ENCODE measurements around the gene CBARP. TPM values are rescaled to one million over a fixed set of nuclear protein-coding genes. Genes with fewer than 3 reads are reported as not detected.

CBARP gene
- total RNA-seq, 1 experiment from 2014 or later, result 23.8 TPM

DNA sequence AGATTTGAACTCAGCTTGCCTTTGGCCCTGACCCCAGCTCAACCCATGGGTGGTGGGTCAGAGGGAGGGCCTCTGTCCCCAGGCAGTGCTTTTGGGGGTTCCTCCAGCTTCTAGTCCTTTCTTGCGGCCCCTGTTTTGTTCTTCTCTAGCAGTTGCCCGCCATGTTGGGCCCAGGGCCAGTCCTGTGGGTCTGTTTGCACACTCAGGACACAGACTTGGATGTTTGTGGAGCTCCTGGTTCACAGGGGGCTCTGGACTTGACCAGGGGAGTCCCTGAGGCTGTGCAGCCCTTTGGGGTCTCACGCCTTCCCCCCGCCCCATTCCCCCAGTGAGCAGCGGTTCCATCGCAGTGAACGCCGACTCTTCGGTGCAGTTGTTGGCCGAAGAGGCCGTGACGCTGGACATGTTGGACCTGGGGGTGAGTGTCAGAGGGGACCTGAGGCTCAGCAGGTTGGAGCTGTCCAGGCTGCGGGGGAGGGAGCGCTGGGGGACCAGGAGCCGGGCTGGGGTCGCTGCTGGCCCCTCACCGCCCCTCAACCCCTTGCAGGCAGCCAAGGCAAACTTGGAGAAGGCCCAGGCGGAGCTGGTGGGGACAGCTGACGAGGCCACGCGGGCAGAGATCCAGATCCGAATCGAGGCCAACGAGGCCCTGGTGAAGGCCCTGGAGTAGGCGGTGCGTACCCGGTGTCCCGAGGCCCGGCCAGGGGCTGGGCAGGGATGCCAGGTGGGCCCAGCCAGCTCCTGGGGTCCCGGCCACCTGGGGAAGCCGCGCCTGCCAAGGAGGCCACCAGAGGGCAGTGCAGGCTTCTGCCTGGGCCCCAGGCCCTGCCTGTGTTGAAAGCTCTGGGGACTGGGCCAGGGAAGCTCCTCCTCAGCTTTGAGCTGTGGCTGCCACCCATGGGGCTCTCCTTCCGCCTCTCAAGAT is 6.2 kb upstream of the CBARP start:
- Histone ChIP-seq H4K20me1 (ENCODE audit: insufficient read depth) (peaks cover 13% of the 10 kb centered on the region; the same call in 1 of the 2 replicates), H3K9me3 (ENCODE audit: control insufficient read depth in 1 of 2, insufficient read depth in 1 of 2, low read depth in 1 of 2, low read length in 2 of 2) (no peaks in the 10 kb centered on the region), H3K36me3 (ENCODE audit: control insufficient read depth in 1 of 2, insufficient read depth in 2 of 2, low read length in 2 of 2) (peaks cover 0 to 16% of the 10 kb centered on the region in 2 experiments; a peak in 1 of 4 replicates), H3K79me2 (ENCODE audit: insufficient read depth, low read length) (peaks cover 44% of the 10 kb centered on the region), H3K9ac (ENCODE audit: low read length) (peak overlapping the region; percentile 99), H3K4me1 (ENCODE audit: control insufficient read depth in 1 of 2, insufficient read depth in 2 of 2, low read length in 2 of 2) (peaks cover 58 to 76% of the 10 kb centered on the region in 2 experiments), H3K27ac (ENCODE audit: low read depth, low read length) (peak overlapping the region; percentile 100), H3K27me3 (ENCODE audit: insufficient read depth, low read length) (no peaks in the 10 kb centered on the region), H3K9me2 (ENCODE audit: insufficient read depth) (no peaks in the 10 kb centered on the region), H3K4me2 (ENCODE audit: low read length) (peak overlapping the region; percentile 98), H3K4me3 (replicated peaks in 1 of 2; ENCODE audit: low read depth in 1 of 2, low read length in 2 of 2) (peak overlapping the region; percentile 9 to 89; a peak in 3 of 4 replicates), H2AFZ (ENCODE audit: low read depth, low read length, poor library complexity, severe bottlenecking) (no peak overlapping the region)
- no TSS peak for BruUV-seq (replicated peaks)
- CTCF ChIA-PET, result interaction anchor here (0.7 to 5.2 kb wide), 25 partner anchors 9 to 552 kb away, joined by 3 to 325 read pairs (median 4); partner anchors contain the start of genes ABCA7, CIRBP, CNN2 and FAM174C
- DNase-seq (ENCODE audit: low read depth, low spot score), result no peak
- POLR2A ChIA-PET, result interaction anchor here (0.8 to 5.3 kb wide), 11 partner anchors 9 to 216 kb away, joined by 3 to 139 read pairs (median 4); partner anchors contain the start of genes CIRBP and FAM174C
- RAD21 ChIA-PET (ENCODE audit: low non-redundant PET in 1 of 2, low total read pairs in 2 of 2, uncharacterized antibody in 2 of 2, unreplicated experiment in 2 of 2), result interaction anchor here (0.7 to 2.1 kb wide), 8 partner anchors 9 to 30 kb away, joined by 4 to 51 read pairs (median 10); partner anchors contain the start of gene CIRBP (in 2 of the 2)
- ATAC-seq, result peak; percentile 24
- no peak for TF ChIP-seq SIN3A (IDR thresholded peaks at IDR 0.05; ENCODE audit: low read depth)
- no peak for TF ChIP-seq EZH2phosphoT487 (IDR thresholded peaks at IDR 0.05; ENCODE audit: borderline replicate concordance)
- TF ChIP-seq SP1 (IDR thresholded peaks at IDR 0.05; ENCODE audit: low read depth), result no peak
- TF ChIP-seq, protein P1, sequence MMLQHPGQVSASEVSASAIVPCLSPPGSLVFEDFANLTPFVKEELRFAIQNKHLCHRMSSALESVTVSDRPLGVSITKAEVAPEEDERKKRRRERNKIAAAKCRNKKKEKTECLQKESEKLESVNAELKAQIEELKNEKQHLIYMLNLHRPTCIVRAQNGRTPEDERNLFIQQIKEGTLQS (IDR thresholded peaks at IDR 0.05), result no peak
- TF ChIP-seq POLR2A (IDR thresholded peaks at IDR 0.05; ENCODE audit: borderline replicate concordance, extremely low read depth, insufficient read depth, insufficient read length), result no peak
- TF ChIP-seq POLR2AphosphoS5 (IDR thresholded peaks at IDR 0.05; ENCODE audit: low read depth, low read length), result 0 out of 2 replicates have a peak, but pooled peaks have one; percentile 8
- TF ChIP-seq ZNF274 (IDR thresholded peaks at IDR 0.05; ENCODE audit: low read depth, low read length), result no peak
- TF ChIP-seq, protein P2, sequence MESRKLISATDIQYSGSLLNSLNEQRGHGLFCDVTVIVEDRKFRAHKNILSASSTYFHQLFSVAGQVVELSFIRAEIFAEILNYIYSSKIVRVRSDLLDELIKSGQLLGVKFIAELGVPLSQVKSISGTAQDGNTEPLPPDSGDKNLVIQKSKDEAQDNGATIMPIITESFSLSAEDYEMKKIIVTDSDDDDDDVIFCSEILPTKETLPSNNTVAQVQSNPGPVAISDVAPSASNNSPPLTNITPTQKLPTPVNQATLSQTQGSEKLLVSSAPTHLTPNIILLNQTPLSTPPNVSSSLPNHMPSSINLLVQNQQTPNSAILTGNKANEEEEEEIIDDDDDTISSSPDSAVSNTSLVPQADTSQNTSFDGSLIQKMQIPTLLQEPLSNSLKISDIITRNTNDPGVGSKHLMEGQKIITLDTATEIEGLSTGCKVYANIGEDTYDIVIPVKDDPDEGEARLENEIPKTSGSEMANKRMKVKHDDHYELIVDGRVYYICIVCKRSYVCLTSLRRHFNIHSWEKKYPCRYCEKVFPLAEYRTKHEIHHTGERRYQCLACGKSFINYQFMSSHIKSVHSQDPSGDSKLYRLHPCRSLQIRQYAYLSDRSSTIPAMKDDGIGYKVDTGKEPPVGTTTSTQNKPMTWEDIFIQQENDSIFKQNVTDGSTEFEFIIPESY (IDR thresholded peaks at IDR 0.05; ENCODE audit: extremely low read depth, insufficient replicate concordance, low read length), result no peak
- TF ChIP-seq ZFX (IDR thresholded peaks at IDR 0.05), result 0 out of 2 replicates have a peak, but pooled peaks have one; percentile 34
- TF ChIP-seq, protein P3, sequence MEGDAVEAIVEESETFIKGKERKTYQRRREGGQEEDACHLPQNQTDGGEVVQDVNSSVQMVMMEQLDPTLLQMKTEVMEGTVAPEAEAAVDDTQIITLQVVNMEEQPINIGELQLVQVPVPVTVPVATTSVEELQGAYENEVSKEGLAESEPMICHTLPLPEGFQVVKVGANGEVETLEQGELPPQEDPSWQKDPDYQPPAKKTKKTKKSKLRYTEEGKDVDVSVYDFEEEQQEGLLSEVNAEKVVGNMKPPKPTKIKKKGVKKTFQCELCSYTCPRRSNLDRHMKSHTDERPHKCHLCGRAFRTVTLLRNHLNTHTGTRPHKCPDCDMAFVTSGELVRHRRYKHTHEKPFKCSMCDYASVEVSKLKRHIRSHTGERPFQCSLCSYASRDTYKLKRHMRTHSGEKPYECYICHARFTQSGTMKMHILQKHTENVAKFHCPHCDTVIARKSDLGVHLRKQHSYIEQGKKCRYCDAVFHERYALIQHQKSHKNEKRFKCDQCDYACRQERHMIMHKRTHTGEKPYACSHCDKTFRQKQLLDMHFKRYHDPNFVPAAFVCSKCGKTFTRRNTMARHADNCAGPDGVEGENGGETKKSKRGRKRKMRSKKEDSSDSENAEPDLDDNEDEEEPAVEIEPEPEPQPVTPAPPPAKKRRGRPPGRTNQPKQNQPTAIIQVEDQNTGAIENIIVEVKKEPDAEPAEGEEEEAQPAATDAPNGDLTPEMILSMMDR (IDR thresholded peaks at IDR 0.05 in 2 of 3, conservative IDR thresholded peaks at IDR 0.05 in 1 of 3; ENCODE audit: borderline replicate concordance in 1 of 3, insufficient read depth in 1 of 3, low read depth in 2 of 3, low read length in 2 of 3), result peak in 2 of 3 experiments; percentile 90 to 92; a peak in 4 of 6 replicates
- no peak for TF ChIP-seq EGR1 (IDR thresholded peaks at IDR 0.05; ENCODE audit: low read depth)
- TF ChIP-seq, protein P4, sequence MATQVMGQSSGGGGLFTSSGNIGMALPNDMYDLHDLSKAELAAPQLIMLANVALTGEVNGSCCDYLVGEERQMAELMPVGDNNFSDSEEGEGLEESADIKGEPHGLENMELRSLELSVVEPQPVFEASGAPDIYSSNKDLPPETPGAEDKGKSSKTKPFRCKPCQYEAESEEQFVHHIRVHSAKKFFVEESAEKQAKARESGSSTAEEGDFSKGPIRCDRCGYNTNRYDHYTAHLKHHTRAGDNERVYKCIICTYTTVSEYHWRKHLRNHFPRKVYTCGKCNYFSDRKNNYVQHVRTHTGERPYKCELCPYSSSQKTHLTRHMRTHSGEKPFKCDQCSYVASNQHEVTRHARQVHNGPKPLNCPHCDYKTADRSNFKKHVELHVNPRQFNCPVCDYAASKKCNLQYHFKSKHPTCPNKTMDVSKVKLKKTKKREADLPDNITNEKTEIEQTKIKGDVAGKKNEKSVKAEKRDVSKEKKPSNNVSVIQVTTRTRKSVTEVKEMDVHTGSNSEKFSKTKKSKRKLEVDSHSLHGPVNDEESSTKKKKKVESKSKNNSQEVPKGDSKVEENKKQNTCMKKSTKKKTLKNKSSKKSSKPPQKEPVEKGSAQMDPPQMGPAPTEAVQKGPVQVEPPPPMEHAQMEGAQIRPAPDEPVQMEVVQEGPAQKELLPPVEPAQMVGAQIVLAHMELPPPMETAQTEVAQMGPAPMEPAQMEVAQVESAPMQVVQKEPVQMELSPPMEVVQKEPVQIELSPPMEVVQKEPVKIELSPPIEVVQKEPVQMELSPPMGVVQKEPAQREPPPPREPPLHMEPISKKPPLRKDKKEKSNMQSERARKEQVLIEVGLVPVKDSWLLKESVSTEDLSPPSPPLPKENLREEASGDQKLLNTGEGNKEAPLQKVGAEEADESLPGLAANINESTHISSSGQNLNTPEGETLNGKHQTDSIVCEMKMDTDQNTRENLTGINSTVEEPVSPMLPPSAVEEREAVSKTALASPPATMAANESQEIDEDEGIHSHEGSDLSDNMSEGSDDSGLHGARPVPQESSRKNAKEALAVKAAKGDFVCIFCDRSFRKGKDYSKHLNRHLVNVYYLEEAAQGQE (IDR thresholded peaks at IDR 0.05; ENCODE audit: low read depth), result no peak
- TF ChIP-seq YY1 (IDR thresholded peaks at IDR 0.05; ENCODE audit: extremely low read depth, insufficient replicate concordance, low read depth, low read length), result peak; percentile 5
- intact Hi-C loops (cut with micrococcal nuclease), result loop anchor here (1.0 to 10.0 kb wide), 4 partner anchors 22 to 449 kb away; partner anchors contain the start of genes CNN2, GPX4, PTBP1 and RNU6-2
